Measurements from ENCODE around the gene UBR3.

Gene UBR3

GRCh38 chr2:170039401-170040172 is 212.3 kb downstream of the UBR3 start:
- DNase-seq (ENCODE audit: low read depth in 2 of 2), result no peak

GRCh38 chr2:170044751-170045478 is 217.7 kb downstream of the UBR3 start:
- DNase-seq (ENCODE audit: low read depth in 2 of 2), result no peak

- DNase-seq (ENCODE audit: low read depth in 2 of 2), result no peak
These were observed 220.2 kb downstream of the UBR3 start for GRCh38 chr2:170047331-170048065.

GRCh38 chr2:170052151-170052550 is 224.9 kb downstream of the UBR3 start:
- DNase-seq (ENCODE audit: low read depth in 2 of 2), result no peak

- no peak for DNase-seq (ENCODE audit: low read depth in 2 of 2)
These were observed 227.7 kb downstream of the UBR3 start for GRCh38 chr2:170054997-170055396.

GRCh38 chr2:170056900-170057299 is 229.6 kb downstream of the UBR3 start:
- no peak for DNase-seq (ENCODE audit: low read depth in 2 of 2)

- no peak for DNase-seq (ENCODE audit: low read depth in 2 of 2)
These were observed 236.4 kb downstream of the UBR3 start for GRCh38 chr2:170063456-170064235.

GRCh38 chr2:170070778-170071177 is 243.5 kb downstream of the UBR3 start:
- DNase-seq (ENCODE audit: low read depth in 2 of 2), result no peak

GRCh38 chr2:170073288-170073687 is 246.0 kb downstream of the UBR3 start:
- no peak for DNase-seq (ENCODE audit: low read depth in 2 of 2)

- no peak for DNase-seq (ENCODE audit: low read depth in 2 of 2)
These were observed 248.9 kb downstream of the UBR3 start for GRCh38 chr2:170076189-170076588.

GRCh38 chr2:170077830-170078569 is 250.7 kb downstream of the UBR3 start:
- no peak for DNase-seq (ENCODE audit: low read depth in 2 of 2)

- DNase-seq (ENCODE audit: low read depth in 2 of 2), result no peak
These were observed 257.7 kb downstream of the UBR3 start for GRCh38 chr2:170084820-170085491.

GRCh38 chr2:170086117-170086688 is 258.9 kb downstream of the UBR3 start:
- no peak for DNase-seq (ENCODE audit: low read depth in 2 of 2)

- no peak for DNase-seq (ENCODE audit: low read depth in 2 of 2)
These were observed 259.6 kb downstream of the UBR3 start for GRCh38 chr2:170086751-170087412.

GRCh38 chr2:170087413-170087793 is 260.1 kb downstream of the UBR3 start:
- no peak for DNase-seq (ENCODE audit: low read depth in 2 of 2)

- DNase-seq (ENCODE audit: low read depth in 2 of 2), result no peak
These were observed 261.5 kb downstream of the UBR3 start for GRCh38 chr2:170088776-170089175.

- DNase-seq (ENCODE audit: low read depth in 2 of 2), result no peak
These were observed 263.0 kb downstream of the UBR3 start for GRCh38 chr2:170090229-170090628.

- no peak for DNase-seq (ENCODE audit: low read depth in 2 of 2)
These were observed 264.2 kb downstream of the UBR3 start for GRCh38 chr2:170091436-170091835.

GRCh38 chr2:170092436-170093060 is 265.3 kb downstream of the UBR3 start:
- DNase-seq (ENCODE audit: low read depth in 2 of 2), result no peak
